Measurements from ENCODE around the gene INTS13. TPM values are rescaled to one million over a fixed set of nuclear protein-coding genes. Genes with fewer than 3 reads are reported as not detected.
A peak's percentile ranks its signal among the peaks of the same experiment; 100 is the strongest.
"Not testable (repeated sequence)": the region's sequence is repeated elsewhere in the genome, so short reads cannot be mapped to it uniquely, and the experiment has no call there.

INTS13 gene
- polyA plus RNA-seq, 3 donors = 31.0 to 44.2 (median 31.9) TPM

GRCh38 chr12:26939192-26939832, 1.5 kb upstream of the INTS13 start:
- DNase-seq (ENCODE audit: extremely low read depth in 1 of 11, low read depth in 9 of 11, low spot score in 4 of 11) = no peak

- DNase-seq (ENCODE audit: extremely low read depth in 1 of 11, low read depth in 9 of 11, low spot score in 4 of 11) = no peak
Measured at GRCh38 chr12:26938701-26939062, 901 bp upstream of the INTS13 start.

GRCh38 chr12:26937443-26937862, 328 bp downstream of the INTS13 start:
- peak in 1 of 11 donors; percentile 47 for DNase-seq (ENCODE audit: extremely low read depth in 1 of 11, low read depth in 9 of 11, low spot score in 4 of 11)

GRCh38 chr12:26936559-26937442, 980 bp downstream of the INTS13 start:
- DNase-seq (ENCODE audit: extremely low read depth in 1 of 11, low read depth in 9 of 11, low spot score in 4 of 11) = no peak

GRCh38 chr12:26935636-26936378, 2.0 kb downstream of the INTS13 start:
- no peak for DNase-seq (ENCODE audit: extremely low read depth in 1 of 11, low read depth in 9 of 11, low spot score in 4 of 11)

- DNase-seq (ENCODE audit: extremely low read depth in 1 of 11, low read depth in 9 of 11, low spot score in 4 of 11) = no peak
Measured at GRCh38 chr12:26929590-26929989, 8.2 kb downstream of the INTS13 start.

GRCh38 chr12:26928661-26929060, 9.1 kb downstream of the INTS13 start:
- DNase-seq (ENCODE audit: extremely low read depth in 1 of 11, low read depth in 9 of 11, low spot score in 4 of 11) = no peak

GRCh38 chr12:26921886-26922285, 15.9 kb downstream of the INTS13 start:
- DNase-seq (ENCODE audit: extremely low read depth in 1 of 11, low read depth in 9 of 11, low spot score in 4 of 11) = no peak

GRCh38 chr12:26919216-26919555, 18.6 kb downstream of the INTS13 start:
- no peak for DNase-seq (ENCODE audit: extremely low read depth in 1 of 11, low read depth in 9 of 11, low spot score in 4 of 11)

GRCh38 chr12:26918321-26919215, 19.2 kb downstream of the INTS13 start:
- DNase-seq (ENCODE audit: extremely low read depth in 1 of 11, low read depth in 9 of 11, low spot score in 4 of 11) = no peak

GRCh38 chr12:26906704-26907103, 31.1 kb downstream of the INTS13 start:
- no peak for DNase-seq (ENCODE audit: extremely low read depth in 1 of 11, low read depth in 9 of 11, low spot score in 4 of 11)

- DNase-seq (ENCODE audit: extremely low read depth in 1 of 11, low read depth in 9 of 11, low spot score in 4 of 11) = no peak
Measured at GRCh38 chr12:26906024-26906423, 31.8 kb downstream of the INTS13 start.

GRCh38 chr12:26903396-26903795, 34.4 kb downstream of the INTS13 start:
- not testable (repeated sequence) for DNase-seq (ENCODE audit: extremely low read depth in 1 of 11, low read depth in 9 of 11, low spot score in 4 of 11)

GRCh38 chr12:26896913-26897312, 40.9 kb downstream of the INTS13 start:
- DNase-seq (ENCODE audit: extremely low read depth in 1 of 11, low read depth in 9 of 11, low spot score in 4 of 11) = no peak

GRCh38 chr12:26895672-26896071, 42.1 kb downstream of the INTS13 start:
- DNase-seq (ENCODE audit: extremely low read depth in 1 of 11, low read depth in 9 of 11, low spot score in 4 of 11) = no peak

- no peak for DNase-seq (ENCODE audit: extremely low read depth in 1 of 11, low read depth in 9 of 11, low spot score in 4 of 11)
Measured at GRCh38 chr12:26891704-26892103, 46.1 kb downstream of the INTS13 start.

- DNase-seq (ENCODE audit: extremely low read depth in 1 of 11, low read depth in 9 of 11, low spot score in 4 of 11) = no peak
Measured at GRCh38 chr12:26890784-26891183, 47.0 kb downstream of the INTS13 start.

- DNase-seq (ENCODE audit: extremely low read depth in 1 of 11, low read depth in 9 of 11, low spot score in 4 of 11) = peak; percentile 66 to 83 (median 77)
Measured at GRCh38 chr12:26884765-26885576, 52.8 kb downstream of the INTS13 start.

All from renal cortex interstitium (tissue), 11 donors.